ENCODE measurements around the gene HAUS8. TPM values are rescaled to one million over a fixed set of nuclear protein-coding genes. Genes with fewer than 3 reads are reported as not detected.
A peak's percentile ranks its signal among the peaks of the same experiment; 100 is the strongest.

The HAUS8 gene
- total and polyA plus RNA-seq, 2 of the 4 experiments (the other 2 are of a cell fraction), result 3.4 to 14.2 TPM

- dilution Hi-C loops (cut with HindIII; ENCODE audit: low sequenced_read_pairs, unreplicated experiment) (no loop called here), in situ Hi-C loops (cut with MboI; ENCODE audit: low sequenced_read_pairs) (no loop called here), intact Hi-C loops (cut with micrococcal nuclease) (no loop called here)
- no peak overlapping the region for H3K4me2 ChIP-seq (ENCODE audit: low read depth, low read length)
- H2BK15ac ChIP-seq (ENCODE audit: low read depth, low read length), result no peak overlapping the region
- H3K79me1 ChIP-seq (ENCODE audit: low read depth in 1 of 2, low read length in 2 of 2), result peaks cover 29 to 93% of the 10 kb centered on the region in 2 experiments
- H2AFZ ChIP-seq (replicated peaks; ENCODE audit: low read length, poor library complexity), result peak overlapping the region; percentile 38
- peaks cover 78% of the 10 kb centered on the region for H4K20me1 ChIP-seq (ENCODE audit: insufficient read depth, low read length)
- DNase-seq, result no peak
- H3K27me3 ChIP-seq (ENCODE audit: control insufficient read depth, insufficient read depth, low read length), result no peaks in the 10 kb centered on the region
- H3K9ac ChIP-seq (ENCODE audit: low read depth, low read length), result no peak overlapping the region
- 93% methylated on average over 9 of the region's 17 CpGs; no CpG with 5 or more reads in 1 of the 2 experiments for WGBS, 2 experiments (ENCODE audit: extremely low coverage in 2 of 2, insufficient read length in 1 of 2)
- POLR2A ChIA-PET (ENCODE audit: unreplicated experiment), result no interaction called here
- ATAC-seq (ENCODE audit: low read depth), result no peak
- CTCF ChIA-PET, result no interaction called here
- BruUV-seq (replicated peaks), result no TSS peak
- H4K91ac ChIP-seq (ENCODE audit: insufficient read depth, low read depth, low read length), result no peak overlapping the region
- no peak overlapping the region for H2AK5ac ChIP-seq (ENCODE audit: low read depth, low read length)
- no peaks in the 10 kb centered on the region for H3K9me3 ChIP-seq (ENCODE audit: control insufficient read depth, insufficient read depth, low read length)
- no peak overlapping the region for H4K8ac ChIP-seq (ENCODE audit: low read depth in 2 of 2, low read length in 2 of 2)
- H2AK9ac ChIP-seq (replicated peaks; ENCODE audit: low read depth, low read length, poor library complexity), result no peak overlapping the region
- no peak overlapping the region for H4K5ac ChIP-seq (ENCODE audit: low read depth, low read length)
- H3K18ac ChIP-seq (ENCODE audit: low read depth, low read length), result no peak overlapping the region
- H3K36me3 ChIP-seq (ENCODE audit: control insufficient read depth, insufficient read depth, low read length), result peaks cover 49% of the 10 kb centered on the region
- no peak overlapping the region for H2BK20ac ChIP-seq (ENCODE audit: low read depth, low read length)
- no peak overlapping the region for H3K56ac ChIP-seq (ENCODE audit: extremely low read depth, insufficient read depth, low read length)
- no peak overlapping the region for H2BK5ac ChIP-seq (ENCODE audit: low read depth, low read length, poor library complexity, severe bottlenecking)
- H3K23ac ChIP-seq (ENCODE audit: low read depth, low read length), result peak overlapping the region; percentile 63; the same call in 1 of the 2 replicates
- TF ChIP-seq BHLHE40 (IDR thresholded peaks at IDR 0.05; ENCODE audit: low read depth, low read length) (no peak), MXI1 (IDR thresholded peaks at IDR 0.05; ENCODE audit: borderline replicate concordance, low read depth, low read length) (no peak), CHD1 (IDR thresholded peaks at IDR 0.05; ENCODE audit: low read depth, low read length) (no peak), CEBPB (IDR thresholded peaks at IDR 0.05; ENCODE audit: low read depth, low read length) (no peak), ELK1 (IDR thresholded peaks at IDR 0.05; ENCODE audit: borderline replicate concordance, low read depth, low read length) (no peak), NFE2L2 (IDR thresholded peaks at IDR 0.05; ENCODE audit: low read depth, low read length) (no peak), RAD21 (IDR thresholded peaks at IDR 0.05; ENCODE audit: low read length) (no peak), POLR2A (IDR thresholded peaks at IDR 0.05; ENCODE audit: low read depth, low read length) (no peak), USF2 (IDR thresholded peaks at IDR 0.05; ENCODE audit: low read depth, low read length) (no peak), SMC3 (IDR thresholded peaks at IDR 0.05; ENCODE audit: low read depth, low read length) (no peak), MAFK (IDR thresholded peaks at IDR 0.05; ENCODE audit: low read depth, low read length) (no peak), RCOR1 (IDR thresholded peaks at IDR 0.05; ENCODE audit: insufficient replicate concordance, low read length) (no peak), FOS (IDR thresholded peaks at IDR 0.05; ENCODE audit: low read depth, low read length) (no peak), RFX5 (IDR thresholded peaks at IDR 0.05; ENCODE audit: low read depth, low read length) (no peak)
- TF ChIP-seq, protein P1, sequence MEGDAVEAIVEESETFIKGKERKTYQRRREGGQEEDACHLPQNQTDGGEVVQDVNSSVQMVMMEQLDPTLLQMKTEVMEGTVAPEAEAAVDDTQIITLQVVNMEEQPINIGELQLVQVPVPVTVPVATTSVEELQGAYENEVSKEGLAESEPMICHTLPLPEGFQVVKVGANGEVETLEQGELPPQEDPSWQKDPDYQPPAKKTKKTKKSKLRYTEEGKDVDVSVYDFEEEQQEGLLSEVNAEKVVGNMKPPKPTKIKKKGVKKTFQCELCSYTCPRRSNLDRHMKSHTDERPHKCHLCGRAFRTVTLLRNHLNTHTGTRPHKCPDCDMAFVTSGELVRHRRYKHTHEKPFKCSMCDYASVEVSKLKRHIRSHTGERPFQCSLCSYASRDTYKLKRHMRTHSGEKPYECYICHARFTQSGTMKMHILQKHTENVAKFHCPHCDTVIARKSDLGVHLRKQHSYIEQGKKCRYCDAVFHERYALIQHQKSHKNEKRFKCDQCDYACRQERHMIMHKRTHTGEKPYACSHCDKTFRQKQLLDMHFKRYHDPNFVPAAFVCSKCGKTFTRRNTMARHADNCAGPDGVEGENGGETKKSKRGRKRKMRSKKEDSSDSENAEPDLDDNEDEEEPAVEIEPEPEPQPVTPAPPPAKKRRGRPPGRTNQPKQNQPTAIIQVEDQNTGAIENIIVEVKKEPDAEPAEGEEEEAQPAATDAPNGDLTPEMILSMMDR (conservative IDR thresholded peaks at IDR 0.05; ENCODE audit: low read depth, low read length), result no peak
- no peak overlapping the region for H3K4ac ChIP-seq (ENCODE audit: low read depth, low read length)
- no peak overlapping the region; the same call in 1 of the 2 replicates for H3K14ac ChIP-seq (replicated peaks; ENCODE audit: low read depth, low read length)
- H3K4me1 ChIP-seq (ENCODE audit: control insufficient read depth, insufficient read depth, low read length), result peaks cover 11% of the 10 kb centered on the region
- peak overlapping the region; percentile 18; the same call in 1 of the 2 replicates for H3K27ac ChIP-seq (ENCODE audit: insufficient read depth, low read length)
- peak overlapping the region; percentile 3; the same call in 1 of the 2 replicates for H2BK120ac ChIP-seq (ENCODE audit: low read depth, low read length)
- peaks cover 20% of the 10 kb centered on the region for H3K9me1 ChIP-seq (ENCODE audit: insufficient read depth, low read length)
- H3K4me3 ChIP-seq (ENCODE audit: insufficient read depth, low read depth, low read length), result no peak overlapping the region
These were observed 38.0 kb upstream of the HAUS8 start for GRCh38 chr19:17113127-17113785.
